Mucosa of gallbladder (tissue), 1 donor: Measurements from ENCODE around the gene ANK2. TPM values are rescaled to one million over a fixed set of nuclear protein-coding genes. Genes with fewer than 3 reads are reported as not detected.
"Not testable (repeated sequence)": the region's sequence is repeated elsewhere in the genome, so short reads cannot be mapped to it uniquely, and the experiment has no call there.

Source experiments
- DNase-seq: peaks from one replicate; pipeline ENCODE4 v3.0.0-alpha.2; 2020; ENCODE audit warnings: low spot score
- total RNA-seq: library from RNA; stranded (reverse); gene quantifications from one replicate; pipeline ENCODE4 v1.2.1, GENCODE V29; 2021
- donor health status: DM: no; HTN: no; CAD: no.

Gene ANK2
- total RNA-seq, 1 donor from 2014 or later: 13.7 TPM

DNA sequence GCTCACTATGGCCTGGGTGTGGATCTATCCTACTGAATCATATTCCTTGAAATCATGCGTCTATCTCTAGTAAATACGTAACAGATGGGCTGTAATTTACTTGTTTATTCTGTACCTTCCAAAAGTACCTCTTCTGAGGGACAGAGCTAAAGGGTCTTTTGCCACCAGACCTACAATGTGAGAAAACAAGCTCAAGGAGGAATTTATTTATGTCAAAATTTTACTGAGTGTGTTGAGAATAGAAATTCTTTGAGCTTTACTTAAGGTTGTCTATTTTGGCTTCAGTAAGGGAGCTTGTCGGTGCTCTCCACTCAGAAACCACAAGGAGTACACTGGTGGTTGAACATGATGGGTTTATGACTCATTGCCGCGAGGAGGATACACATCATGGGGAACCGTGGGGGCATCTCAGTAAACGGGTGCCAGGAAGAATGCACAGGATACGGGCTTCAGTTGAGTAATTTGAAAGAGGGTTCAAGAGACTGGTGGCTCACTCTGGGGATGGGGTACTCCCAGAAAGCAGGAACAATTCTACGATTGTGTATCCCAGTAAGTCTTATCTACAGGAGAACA lies 3.0 kb downstream of the ANK2 start:
- DNase-seq: no peak

GRCh38 chr4:113053883-113054282 lies 4.4 kb downstream of the ANK2 start:
- no peak for DNase-seq

DNA sequence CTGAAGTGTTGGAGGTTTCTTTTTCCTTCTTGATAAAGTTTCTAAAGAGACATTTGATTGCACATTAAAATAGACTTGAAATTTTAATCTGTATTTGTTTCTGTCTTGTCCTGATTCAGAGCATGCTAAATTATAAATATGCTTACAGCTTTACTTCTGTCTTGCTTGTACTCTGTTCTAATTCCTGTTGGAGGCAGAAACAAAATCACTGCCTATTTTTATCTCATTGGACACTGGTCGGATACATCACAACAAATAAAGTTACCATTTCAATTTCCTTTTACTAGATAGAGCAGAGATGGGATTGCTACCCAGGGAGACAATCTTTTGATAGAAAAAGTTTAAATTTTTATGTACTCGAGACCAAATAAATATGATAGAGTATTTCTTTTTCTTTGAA lies 6.9 kb downstream of the ANK2 start:
- DNase-seq: no peak

DNA sequence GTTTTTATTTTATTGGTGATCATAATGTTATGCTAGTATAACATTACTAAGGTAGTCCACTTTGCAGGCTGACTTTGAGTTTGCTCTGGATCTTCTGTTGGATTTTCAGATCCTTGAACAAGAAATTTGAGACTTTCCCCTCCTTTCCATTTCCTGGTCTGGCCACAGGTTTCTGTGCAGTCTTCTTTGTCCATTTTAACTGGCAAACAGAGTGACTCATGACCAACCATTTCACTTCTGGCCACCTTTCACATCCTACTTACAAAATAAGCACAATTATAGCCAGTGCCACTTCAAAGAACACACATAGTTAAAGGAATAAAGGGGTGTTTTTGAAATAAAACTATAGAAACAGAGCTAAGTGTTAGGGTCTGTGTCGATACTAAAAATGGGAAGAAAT lies 8.4 kb downstream of the ANK2 start:
- DNase-seq: no peak

- no peak for DNase-seq
Measured at GRCh38 chr4:113059449-113060182, 10.2 kb downstream of the ANK2 start.

GRCh38 chr4:113060853-113061252 lies 11.4 kb downstream of the ANK2 start:
- no peak for DNase-seq

- DNase-seq: no peak
Measured at GRCh38 chr4:113064244-113064643, 14.8 kb downstream of the ANK2 start.

DNA sequence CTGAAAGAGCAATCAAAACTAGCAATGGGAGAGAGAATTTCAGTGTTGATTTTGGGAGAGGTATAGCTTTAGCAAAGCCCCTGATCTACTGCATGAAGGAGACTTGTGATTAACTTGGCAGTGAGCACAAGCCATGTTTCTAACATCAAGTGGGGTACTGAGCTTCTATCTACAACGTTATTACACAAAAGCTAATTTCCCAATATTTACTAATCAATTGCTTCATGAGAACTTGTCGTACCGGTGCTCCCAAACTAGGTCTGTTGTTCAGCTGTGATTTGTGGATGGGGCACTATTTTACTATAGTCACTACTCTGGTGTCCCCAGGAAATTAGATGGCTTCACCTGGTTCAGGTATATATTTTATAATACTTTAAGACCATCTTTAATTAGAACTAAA lies 16.2 kb downstream of the ANK2 start:
- DNase-seq: no peak

- DNase-seq: not testable (repeated sequence)
Measured at GRCh38 chr4:113068771-113069170, 19.3 kb downstream of the ANK2 start.

DNA sequence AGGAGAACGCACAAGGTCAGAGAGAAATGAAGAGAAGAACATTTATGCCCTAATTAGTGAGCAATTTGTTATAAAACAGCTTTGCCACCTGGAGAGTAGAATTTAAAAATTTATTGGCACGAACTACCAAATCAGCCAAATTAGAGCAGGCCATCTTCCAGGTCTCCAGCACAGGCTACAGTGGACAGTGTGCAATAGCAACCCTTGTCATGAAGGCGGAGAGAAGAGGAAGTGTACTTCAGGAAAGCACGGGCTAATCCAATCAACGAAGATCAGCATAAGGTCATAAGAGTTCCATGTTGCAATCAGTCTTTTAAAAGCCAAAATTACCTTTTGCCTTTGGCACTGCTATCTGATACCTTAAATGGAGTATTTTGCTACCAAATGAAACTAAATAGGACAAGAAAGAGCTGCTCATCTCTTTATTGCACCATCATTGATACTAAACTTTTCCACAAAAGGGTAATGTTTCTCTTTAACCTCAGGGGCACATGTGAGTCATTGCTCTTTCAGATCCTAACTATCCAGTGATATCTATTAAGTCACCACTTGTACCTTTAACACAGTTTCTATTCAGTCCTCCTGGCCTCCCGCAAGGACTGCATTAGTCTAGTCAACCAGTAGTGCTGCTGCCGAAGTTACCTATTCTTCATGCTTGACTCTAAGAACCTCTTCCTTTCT lies 19.9 kb downstream of the ANK2 start:
- no peak for DNase-seq

DNA sequence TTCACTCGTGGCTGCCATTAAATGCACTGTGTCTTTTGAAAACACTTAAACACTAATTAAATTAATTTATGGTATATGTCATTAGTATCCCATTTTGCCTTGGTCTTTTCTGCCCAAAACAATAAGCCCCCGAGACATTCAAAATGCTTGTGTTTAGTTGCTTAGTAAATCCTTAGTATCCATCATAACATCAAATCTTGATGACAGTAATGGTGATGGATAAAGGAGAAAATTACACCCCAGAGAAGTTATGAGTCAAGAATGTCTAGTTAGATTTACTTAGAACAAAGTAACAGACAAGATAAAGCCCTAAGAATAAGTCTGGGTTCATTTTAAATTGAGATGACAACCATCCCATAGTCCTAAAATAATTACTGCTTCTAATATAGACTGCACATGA lies 21.3 kb downstream of the ANK2 start:
- no peak for DNase-seq

DNA sequence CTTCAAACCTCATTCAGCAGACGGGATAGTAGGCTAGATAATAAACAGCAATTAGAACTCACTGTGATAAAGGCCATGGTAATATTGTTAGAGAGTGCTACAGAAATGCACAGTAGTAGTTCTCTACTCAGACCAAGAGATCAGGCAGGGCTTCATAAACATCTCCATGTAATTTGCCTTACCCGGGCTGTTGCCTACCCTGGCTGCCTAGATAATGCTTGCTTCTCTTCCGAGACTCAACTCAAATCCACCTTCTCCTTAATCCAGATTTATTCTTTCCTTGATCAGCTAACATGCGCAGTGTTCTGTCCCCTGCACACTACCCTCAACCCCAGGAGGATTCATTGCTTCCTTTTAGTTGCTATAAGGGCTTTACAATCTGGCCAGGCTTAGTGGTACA lies 21.8 kb downstream of the ANK2 start:
- DNase-seq: no peak

- no peak for DNase-seq
Measured at GRCh38 chr4:113071805-113072204, 22.4 kb downstream of the ANK2 start.

- no peak for DNase-seq
Measured at GRCh38 chr4:113073451-113074005, 24.1 kb downstream of the ANK2 start.

GRCh38 chr4:113077575-113077974 lies 28.1 kb downstream of the ANK2 start:
- no peak for DNase-seq

GRCh38 chr4:113078066-113078465 lies 28.6 kb downstream of the ANK2 start:
- no peak for DNase-seq

DNA sequence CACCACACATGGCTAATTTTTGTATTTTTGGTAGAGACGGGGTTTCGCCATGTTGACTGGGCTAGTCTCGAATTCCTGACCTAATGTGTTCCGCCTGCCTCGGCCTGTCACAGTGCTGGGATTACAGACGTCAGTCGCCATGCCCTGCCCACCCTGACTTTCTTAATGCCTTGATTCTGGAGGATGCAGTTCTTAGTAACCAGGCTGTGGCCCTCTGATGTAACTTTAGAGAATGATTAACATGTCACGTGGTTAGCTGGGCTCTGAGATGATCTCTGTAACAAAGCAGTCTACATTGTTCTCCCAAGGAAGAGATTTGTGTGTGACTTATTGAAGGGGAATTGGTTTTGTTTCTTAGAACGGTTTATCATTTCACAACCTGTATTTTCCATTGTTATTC lies 30.6 kb downstream of the ANK2 start:
- DNase-seq: no peak

DNA sequence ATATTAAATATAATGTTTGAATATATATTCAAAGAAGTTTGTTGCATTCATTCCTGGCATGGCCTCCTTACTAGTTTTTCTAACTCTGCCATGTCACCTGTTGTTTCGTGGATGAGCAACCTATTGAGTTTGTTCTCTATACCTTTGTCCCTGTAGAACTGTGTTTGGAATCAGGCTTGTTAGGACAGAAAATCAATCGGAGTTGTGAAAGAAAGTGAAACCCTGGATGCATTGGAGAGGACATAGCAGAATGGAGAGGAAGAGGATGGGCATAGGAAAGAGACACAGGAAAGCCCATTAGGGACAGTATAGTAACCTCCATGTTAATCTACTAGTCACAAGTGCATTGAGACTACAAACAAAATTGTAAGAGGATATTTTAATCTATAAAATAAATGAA lies 31.2 kb downstream of the ANK2 start:
- no peak for DNase-seq

- no peak for DNase-seq
Measured at GRCh38 chr4:113083346-113083745, 33.9 kb downstream of the ANK2 start.

- DNase-seq: peak; percentile 30
Measured at GRCh38 chr4:113086172-113086695, 36.8 kb downstream of the ANK2 start.

DNA sequence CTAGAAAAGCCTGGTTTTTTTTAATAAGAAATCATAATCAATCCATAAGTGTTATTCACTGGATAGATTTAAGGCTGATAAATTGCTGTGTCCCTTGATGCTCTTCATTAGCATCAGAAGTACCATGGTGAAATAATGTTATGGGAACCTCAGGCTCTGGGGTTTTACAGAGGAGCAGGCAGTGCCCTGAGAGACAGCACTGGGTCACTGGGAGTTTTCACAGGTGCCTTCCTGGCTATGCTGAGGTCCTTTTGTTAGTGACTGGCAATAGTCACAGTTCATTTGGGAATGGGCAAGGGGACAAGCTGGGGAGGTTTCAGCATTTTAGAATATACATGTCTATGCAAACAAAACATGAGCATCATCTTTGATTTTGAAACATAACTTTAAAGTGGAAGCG lies 38.6 kb downstream of the ANK2 start:
- no peak for DNase-seq

DNA sequence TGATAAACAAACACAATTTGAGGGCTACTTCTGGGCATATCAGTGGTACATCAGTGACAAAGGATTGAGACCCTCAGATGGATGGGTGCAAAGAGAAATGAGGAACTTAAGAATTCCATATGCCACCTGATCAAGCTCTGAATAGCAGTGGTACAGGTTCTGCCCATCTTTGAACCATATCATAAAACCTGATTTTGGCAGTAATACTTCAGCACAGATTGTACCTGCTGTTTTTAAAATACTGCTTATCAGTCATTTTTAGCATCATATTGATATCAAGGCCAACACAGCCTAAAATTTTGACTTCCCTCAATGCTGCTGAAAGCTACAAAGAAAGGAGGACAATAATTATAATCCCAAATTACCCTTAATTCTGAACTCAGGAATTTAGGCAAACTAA lies 41.5 kb downstream of the ANK2 start:
- DNase-seq: no peak

DNA sequence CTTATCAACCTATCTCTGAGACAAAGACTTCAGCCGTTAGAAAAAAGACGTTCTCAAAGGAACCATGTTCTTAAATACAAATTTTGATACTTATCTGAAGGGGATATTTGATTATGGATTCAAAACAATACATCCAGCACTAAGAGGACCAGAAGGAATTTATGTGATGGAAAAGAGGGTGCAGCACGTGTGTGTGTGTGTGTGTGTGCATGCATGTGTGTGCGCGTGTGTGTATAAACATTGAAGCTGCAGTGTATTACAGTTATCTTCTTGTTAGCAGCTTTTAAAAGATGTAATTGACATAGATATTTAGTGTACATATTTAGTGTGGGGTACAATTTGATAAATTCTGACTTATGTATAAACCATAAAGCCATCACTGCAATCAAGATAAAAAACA lies 44.9 kb downstream of the ANK2 start:
- DNase-seq: no peak
